ENCODE measurements around the gene LITAFD.
A peak's percentile ranks its signal among the peaks of the same experiment; 100 is the strongest.

LITAFD gene

DNA sequence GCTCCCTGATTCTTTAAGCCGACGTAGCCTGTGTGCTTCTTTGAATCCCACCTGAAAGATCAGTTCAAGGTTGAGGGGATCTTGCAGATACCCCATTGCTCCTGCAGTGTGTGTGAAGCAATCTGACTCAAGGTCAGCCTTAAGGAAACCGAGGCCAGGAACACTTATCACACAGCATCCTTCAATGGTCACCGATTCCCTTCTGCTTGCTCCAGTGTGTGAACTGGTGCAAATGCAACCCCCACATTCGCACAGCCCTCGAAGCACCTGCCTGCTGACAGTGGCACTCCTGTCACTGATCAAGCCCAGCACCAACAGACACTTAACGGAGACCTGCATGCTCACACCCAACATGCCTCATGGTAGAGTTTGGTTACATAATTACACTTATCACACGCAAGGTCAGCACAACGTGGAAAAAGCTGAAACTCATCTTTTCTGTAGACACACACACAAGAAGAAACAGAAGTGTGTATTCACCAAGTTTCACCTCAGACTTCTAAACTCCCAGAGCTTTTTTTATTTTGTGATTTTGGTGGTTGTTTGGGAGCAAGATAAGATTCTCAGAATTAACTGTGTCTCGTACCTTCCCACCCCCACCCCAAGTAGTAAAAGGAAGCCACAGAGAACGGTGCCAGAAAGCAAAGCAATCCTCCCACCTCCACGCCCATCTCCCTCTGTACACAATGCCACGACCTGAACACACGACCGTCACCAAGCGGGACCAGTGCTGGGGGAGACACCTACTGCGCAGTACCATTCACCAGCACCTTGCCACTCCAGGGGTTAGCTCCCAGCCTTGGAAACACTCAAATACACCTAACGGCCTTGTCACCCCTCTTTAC lies 37.2 kb downstream of the LITAFD start:
- TF ChIP-seq, protein P1, sequence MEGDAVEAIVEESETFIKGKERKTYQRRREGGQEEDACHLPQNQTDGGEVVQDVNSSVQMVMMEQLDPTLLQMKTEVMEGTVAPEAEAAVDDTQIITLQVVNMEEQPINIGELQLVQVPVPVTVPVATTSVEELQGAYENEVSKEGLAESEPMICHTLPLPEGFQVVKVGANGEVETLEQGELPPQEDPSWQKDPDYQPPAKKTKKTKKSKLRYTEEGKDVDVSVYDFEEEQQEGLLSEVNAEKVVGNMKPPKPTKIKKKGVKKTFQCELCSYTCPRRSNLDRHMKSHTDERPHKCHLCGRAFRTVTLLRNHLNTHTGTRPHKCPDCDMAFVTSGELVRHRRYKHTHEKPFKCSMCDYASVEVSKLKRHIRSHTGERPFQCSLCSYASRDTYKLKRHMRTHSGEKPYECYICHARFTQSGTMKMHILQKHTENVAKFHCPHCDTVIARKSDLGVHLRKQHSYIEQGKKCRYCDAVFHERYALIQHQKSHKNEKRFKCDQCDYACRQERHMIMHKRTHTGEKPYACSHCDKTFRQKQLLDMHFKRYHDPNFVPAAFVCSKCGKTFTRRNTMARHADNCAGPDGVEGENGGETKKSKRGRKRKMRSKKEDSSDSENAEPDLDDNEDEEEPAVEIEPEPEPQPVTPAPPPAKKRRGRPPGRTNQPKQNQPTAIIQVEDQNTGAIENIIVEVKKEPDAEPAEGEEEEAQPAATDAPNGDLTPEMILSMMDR (conservative IDR thresholded peaks at IDR 0.05), result no peak
- H3K27ac ChIP-seq, result no peak overlapping the region

DNA sequence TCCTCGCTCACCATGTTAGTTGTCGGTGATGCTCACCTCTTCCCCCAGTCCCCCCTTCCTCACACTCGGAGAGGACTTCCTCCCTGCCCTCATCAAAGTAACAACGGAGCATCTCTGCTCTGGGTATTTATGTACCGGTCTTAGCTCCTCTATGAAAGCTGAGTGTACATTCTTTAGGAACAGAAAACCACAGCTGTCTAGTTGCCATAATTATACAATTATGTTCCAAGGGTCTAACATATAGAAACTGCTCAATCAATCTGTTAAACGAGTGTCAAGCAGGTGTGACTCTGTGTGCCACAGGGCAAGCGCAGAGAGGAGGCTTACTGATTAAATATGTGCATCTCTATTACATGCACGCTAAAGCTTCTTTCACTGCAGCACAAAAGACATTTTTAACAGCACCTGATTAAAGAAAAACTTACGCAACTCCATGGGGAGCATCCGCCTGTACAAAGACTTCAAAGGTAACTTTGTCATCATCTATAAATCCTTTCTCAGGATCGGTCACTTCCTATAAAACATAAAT lies 37.8 kb downstream of the LITAFD start:
- H3K27ac ChIP-seq, result no peak overlapping the region
- TF ChIP-seq, protein P1 (conservative IDR thresholded peaks at IDR 0.05), result no peak

DNA sequence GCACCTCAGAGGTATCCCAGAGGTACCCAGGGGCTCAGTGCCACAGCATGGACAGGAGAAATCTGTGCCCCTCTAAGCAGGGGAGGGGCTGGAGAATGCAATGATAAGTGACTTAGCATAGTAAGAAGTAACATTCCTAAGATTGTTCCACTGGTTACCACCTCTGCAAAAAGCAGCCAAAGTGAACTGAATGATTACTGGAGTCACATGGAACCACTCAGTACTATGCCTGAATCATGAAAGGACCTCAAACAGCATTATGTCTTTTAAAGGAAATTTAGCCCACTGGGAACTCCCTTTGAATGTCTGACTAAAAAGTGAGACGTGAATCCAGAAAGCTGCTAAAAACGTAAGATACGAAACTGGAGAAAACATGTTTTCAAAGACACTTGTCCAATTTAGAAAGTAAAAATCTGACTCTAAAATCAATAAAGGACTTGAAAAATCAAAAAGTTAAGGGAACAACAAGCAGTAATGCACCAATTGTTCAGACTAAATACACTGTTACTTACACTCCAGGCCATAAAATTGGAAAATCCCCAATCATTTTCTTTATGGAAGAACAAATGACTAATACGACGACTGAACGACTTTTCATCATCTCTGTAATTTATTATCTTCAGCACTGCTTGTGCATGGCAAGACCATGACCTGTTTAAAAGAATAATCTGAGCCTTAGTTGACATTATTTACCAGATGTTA lies 38.6 kb downstream of the LITAFD start:
- TF ChIP-seq, protein P1 (conservative IDR thresholded peaks at IDR 0.05), result no peak
- H3K27ac ChIP-seq, result no peak overlapping the region

DNA sequence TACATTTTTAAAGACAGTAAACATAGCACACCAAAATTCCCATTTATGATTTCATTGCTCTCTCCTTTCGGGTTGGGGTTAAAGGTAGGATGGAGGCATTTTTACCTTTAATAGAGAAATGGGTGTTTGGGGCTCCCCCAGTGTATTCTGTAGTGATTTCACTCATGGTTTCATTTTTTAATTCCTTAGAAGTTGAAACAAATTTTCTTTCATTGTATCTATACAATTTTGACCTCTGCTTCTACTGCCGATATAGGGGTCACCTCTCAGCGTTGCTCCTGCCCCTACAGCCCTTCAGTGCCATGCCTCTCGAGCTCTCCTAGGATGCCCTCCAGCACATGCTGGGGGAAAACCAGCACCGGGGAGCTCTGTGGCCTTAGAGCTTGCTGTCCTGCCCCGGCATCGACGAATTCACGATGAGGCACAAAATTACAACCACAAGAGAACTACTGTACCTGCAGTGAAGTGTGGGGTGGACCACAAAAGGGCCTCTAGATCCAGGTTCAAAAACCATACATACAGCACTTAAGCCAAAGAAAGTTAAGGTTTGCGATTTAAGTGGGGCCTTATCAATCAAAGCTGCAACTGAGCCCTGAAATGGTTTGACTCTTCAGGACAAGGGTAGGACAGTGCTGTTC lies 39.3 kb downstream of the LITAFD start:
- no peak overlapping the region for H3K27ac ChIP-seq
- TF ChIP-seq, protein P1 (conservative IDR thresholded peaks at IDR 0.05), result no peak

DNA sequence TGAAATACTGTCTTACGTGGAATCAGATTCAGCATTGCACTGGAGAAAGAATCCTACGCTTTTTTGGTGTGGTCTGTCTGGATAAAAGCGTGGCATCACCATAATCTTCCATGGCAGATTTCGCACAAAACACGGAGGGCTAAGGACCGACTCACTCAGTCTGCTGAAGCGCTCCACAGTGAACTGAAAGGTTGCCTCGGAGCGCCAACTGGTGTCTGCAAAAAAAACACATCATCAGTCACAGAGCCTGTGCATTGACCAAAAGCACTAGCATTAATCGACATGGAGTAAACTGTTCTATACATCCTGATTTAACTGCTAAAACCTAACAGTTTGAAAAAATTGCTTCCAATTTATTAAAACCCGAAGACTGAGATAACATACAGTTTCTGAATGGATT lies 41.0 kb downstream of the LITAFD start:
- H3K27ac ChIP-seq, result no peak overlapping the region
- TF ChIP-seq, protein P1 (conservative IDR thresholded peaks at IDR 0.05), result 0 out of 2 replicates have a peak, but pooled peaks have one; percentile 12

DNA sequence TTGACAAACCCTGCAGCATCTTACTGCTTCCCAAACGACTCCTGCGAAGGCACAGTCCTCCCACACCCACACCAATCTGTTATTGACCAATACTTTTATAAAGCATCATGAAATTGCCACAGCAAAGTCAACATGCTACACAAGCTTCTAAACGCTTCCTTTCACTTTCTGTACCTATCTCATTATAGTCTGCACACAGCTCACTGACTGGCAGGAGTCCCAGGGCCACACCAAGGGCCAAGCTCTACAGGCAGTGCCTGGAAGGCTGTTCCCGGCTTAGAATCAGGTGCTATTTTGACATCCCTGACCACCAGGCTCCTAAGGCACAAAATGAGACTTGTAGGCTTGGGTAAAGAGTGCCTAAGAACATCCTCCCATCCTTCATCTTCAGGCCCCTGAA lies 42.1 kb downstream of the LITAFD start:
- TF ChIP-seq, protein P1 (conservative IDR thresholded peaks at IDR 0.05), result no peak
- H3K27ac ChIP-seq, result no peak overlapping the region

DNA sequence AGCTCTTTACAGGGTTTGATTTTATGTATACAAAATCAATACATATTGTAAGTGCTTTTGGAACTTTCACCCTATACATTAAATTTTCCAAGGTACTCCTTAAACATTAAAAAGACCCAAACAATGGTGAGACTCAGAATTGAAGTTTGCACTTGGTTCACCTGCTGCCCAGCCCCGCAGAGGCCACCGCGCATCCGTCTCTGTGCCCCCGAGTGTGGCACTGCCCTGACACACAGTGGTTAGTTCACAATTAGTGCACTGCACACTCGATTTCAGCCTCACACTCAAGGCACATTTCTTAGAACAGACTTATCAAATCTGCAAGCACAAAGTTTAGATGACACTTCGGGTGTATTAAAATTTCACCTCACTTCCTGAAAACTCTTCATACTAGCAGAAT lies 43.3 kb downstream of the LITAFD start:
- H3K27ac ChIP-seq, result no peak overlapping the region
- TF ChIP-seq, protein P1 (conservative IDR thresholded peaks at IDR 0.05), result no peak

Data from VCaP (cell line).